ENCODE results near the gene MIAT. TPM values are rescaled to one million over a fixed set of nuclear protein-coding genes. Genes with fewer than 3 reads are reported as not detected.

Gene MIAT
- total and polyA plus RNA-seq, 9 of the 15 experiments (the other 6 are each of a cell fraction or from before 2014, with no cell fraction given) = 0.03 to 0.93 (median 0.34) TPM

DNA sequence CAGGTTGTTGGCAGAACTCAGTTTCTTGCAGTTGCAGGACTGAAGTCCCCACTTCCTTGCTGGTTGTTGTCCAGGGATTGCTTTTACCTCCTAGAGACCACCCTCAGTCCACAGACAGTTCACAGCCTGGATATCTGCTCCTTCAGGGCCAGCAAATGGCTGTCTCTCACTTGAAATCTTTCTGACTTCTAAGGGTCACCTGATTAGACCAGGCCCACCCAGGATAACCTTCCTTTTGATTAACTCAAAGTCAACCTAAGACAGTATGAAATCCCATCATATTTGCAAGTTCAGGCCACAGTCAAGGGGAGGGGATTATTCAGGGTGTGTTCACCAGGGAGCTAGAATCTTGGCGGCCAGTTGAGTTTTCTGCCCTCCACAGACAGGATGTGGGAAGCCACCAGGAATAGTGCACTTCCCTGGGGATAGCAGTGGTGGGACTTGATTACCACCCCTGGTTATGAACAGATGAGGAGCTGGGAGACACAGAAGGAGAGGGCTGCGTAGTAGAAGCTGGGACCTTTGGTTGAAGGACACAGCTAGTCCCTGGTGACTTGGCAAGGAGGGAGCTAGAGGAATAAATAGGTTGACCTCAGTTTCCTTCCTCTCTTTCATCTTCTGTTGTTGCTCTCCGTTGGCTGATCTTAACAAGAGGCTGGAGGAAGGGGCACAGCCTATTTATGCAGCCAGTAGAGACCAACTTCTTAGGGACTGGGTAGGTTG lies 33.4 kb downstream of the MIAT start:
- 0 out of 2 replicates have a peak, but pooled peaks cover 4% of the 10 kb centered on the region for H4K20me1 ChIP-seq (replicated peaks; ENCODE audit: control insufficient read depth, insufficient read depth, low read length)
- ChIA-PET POLR2A (interaction anchor here (0.6 kb wide), 1 partner anchor 691 kb away, joined by 3 read pairs; no protein-coding TSS in a partner anchor), CTCF (ENCODE audit: low intra/inter-chr PET ratio) (no interaction called here)
- no peak for FAIRE-seq
- no peaks in the 10 kb centered on the region for H3K27me3 ChIP-seq (ENCODE audit: control insufficient read depth in 2 of 2, insufficient read depth in 2 of 2, low read length in 2 of 2)
- H3K4me2 ChIP-seq (ENCODE audit: insufficient read depth, low read length) = no peak overlapping the region
- no peak overlapping the region for H3K9ac ChIP-seq (ENCODE audit: insufficient read depth in 1 of 2, low read depth in 2 of 2, low read length in 2 of 2)
- H3K27ac ChIP-seq (ENCODE audit: extremely low read depth, low read depth, low read length) = no peak overlapping the region
- H3K4me1 ChIP-seq (replicated peaks in 1 of 2; ENCODE audit: control insufficient read depth in 2 of 2, insufficient read depth in 2 of 2, low read length in 2 of 2) = peaks cover 0 to 3% of the 10 kb centered on the region in 2 experiments; a peak in 1 of 5 replicates
- no peak overlapping the region for H2AFZ ChIP-seq (ENCODE audit: low read depth, low read length)
- WGBS (ENCODE audit: insufficient coverage, low coverage, missing lambda C conversion rate) = 36% methylated on average over 3 of the region's 3 CpGs
- H3K9me1 ChIP-seq (ENCODE audit: control insufficient read depth, insufficient read depth, low read length) = no peaks in the 10 kb centered on the region
- no peaks in the 10 kb centered on the region for H3K9me3 ChIP-seq (replicated peaks; ENCODE audit: control insufficient read depth, insufficient read depth, low read depth, low read length)
- no peak for DNase-seq (ENCODE audit: extremely low read depth in 1 of 4, low spot score in 3 of 4)
- BruUV-seq (replicated peaks) = no TSS peak
- no peak overlapping the region for H3K4me3 ChIP-seq
- no peaks in the 10 kb centered on the region for H3K36me3 ChIP-seq (ENCODE audit: control insufficient read depth, insufficient read depth, low read length)
- no peak for ATAC-seq
- no peaks in the 10 kb centered on the region for H3K79me2 ChIP-seq (ENCODE audit: control insufficient read depth, insufficient read depth, low read length)
- in situ Hi-C loops (cut with MboI) = no loop called here
- intact Hi-C loops (cut with micrococcal nuclease) = no loop called here
- TF ChIP-seq ARNT (IDR thresholded peaks at IDR 0.05) (no peak), TBL1XR1 (IDR thresholded peaks at IDR 0.05; ENCODE audit: low read length in 2 of 2) (no peak), ZNF134 (CRISPR knock-in tag; conservative IDR thresholded peaks at IDR 0.05) (peak; percentile 97), DACH1 (IDR thresholded peaks at IDR 0.05; ENCODE audit: partially characterized antibody) (no peak)
- TF ChIP-seq, protein P1, sequence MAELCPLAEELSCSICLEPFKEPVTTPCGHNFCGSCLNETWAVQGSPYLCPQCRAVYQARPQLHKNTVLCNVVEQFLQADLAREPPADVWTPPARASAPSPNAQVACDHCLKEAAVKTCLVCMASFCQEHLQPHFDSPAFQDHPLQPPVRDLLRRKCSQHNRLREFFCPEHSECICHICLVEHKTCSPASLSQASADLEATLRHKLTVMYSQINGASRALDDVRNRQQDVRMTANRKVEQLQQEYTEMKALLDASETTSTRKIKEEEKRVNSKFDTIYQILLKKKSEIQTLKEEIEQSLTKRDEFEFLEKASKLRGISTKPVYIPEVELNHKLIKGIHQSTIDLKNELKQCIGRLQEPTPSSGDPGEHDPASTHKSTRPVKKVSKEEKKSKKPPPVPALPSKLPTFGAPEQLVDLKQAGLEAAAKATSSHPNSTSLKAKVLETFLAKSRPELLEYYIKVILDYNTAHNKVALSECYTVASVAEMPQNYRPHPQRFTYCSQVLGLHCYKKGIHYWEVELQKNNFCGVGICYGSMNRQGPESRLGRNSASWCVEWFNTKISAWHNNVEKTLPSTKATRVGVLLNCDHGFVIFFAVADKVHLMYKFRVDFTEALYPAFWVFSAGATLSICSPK (IDR thresholded peaks at IDR 0.05; ENCODE audit: borderline replicate concordance) = no peak
